Breast epithelium (tissue), 4 donors: ENCODE data around the gene MYO1C. TPM values are rescaled to one million over a fixed set of nuclear protein-coding genes. Genes with fewer than 3 reads are reported as not detected.
"Not testable (repeated sequence)": the region's sequence is repeated elsewhere in the genome, so short reads cannot be mapped to it uniquely, and the experiment has no call there.

Experiments
- DNase-seq, 2 donors: peaks; one replicate each; pipeline ENCODE4 v3.0.0-alpha.2; 2019; ENCODE audit warnings: low spot score in 2 of 2
- H3K27ac ChIP-seq, 2 donors: fragments of 200-600 bp; sonication (generic) in 1 of 2; one replicate each; pipeline ENCODE4 v1.5.1; 2016 to 2019; ENCODE audit warnings: mild to moderate bottlenecking in 1 of 2
- H3K27me3 ChIP-seq, 2 donors: fragments of 200-600 bp; sonication (generic) in 1 of 2; one replicate each; pipeline versions ENCODE4 v1.5.1 to v1.6.0; 2017 to 2019; ENCODE audit warnings: control low read depth in 1 of 2, mild to moderate bottlenecking in 1 of 2
- H3K36me3 ChIP-seq: fragments of 200-600 bp; one replicate; pipeline ENCODE4 v1.5.1; 2019
- H3K4me1 ChIP-seq, 2 donors: fragments of 200-600 bp; sonication (generic); one replicate each; pipeline ENCODE4 v1.5.1; 2016 to 2019; ENCODE audit warnings: control low read depth in 1 of 2
- H3K4me3 ChIP-seq, 3 donors: fragments of 200-600 bp; sonication (generic); 1 replicate in 2 of 3; 2 replicates in 1 of 3; pipeline ENCODE4 v1.5.1; 2016 to 2019; ENCODE audit warnings: mild to moderate bottlenecking in 3 of 3, moderate library complexity in 2 of 3
- H3K9me3 ChIP-seq, 2 donors: fragments of 200-600 bp; sonication (generic) in 1 of 2; one replicate each; pipeline ENCODE4 v1.5.1; 2016 to 2019; ENCODE audit warnings: control low read depth in 1 of 2
- POLR2A ChIP-seq: fragments of 450-650 bp; IDR thresholded peaks from one replicate; pipeline ENCODE4 v1.6.1; 2016; ENCODE audit warnings: antibody characterized with exemption, mild to moderate bottlenecking, moderate library complexity
- POLR2AphosphoS5 ChIP-seq, 3 donors: sonication (generic); formaldehyde crosslinking; IDR thresholded peaks; one replicate each; pipeline ENCODE4 v1.6.1; 2017; ENCODE audit warnings: antibody characterized with exemption in 3 of 3
- intact Hi-C: fragments of 100-400 bp; cut with DNase I; formaldehyde crosslinking; loops from one replicate; pipeline ENCODE4 v1.15.1; 2023; ENCODE audit warnings: low total_unique reads
- total RNA-seq, 3 donors: library from RNA; depleted of rRNA; stranded (reverse); fragments of >200 nt; gene quantifications; one replicate each; pipeline ENCODE4 v1.1.0, GENCODE V29; 2016
- TF ChIP-seq, protein P1 (sequence below), 3 donors: fragments of 450-650 bp; IDR thresholded peaks; one replicate each; pipeline ENCODE4 v1.5.1; 2016 to 2017; ENCODE audit warnings: antibody characterized with exemption in 3 of 3, mild to moderate bottlenecking in 3 of 3, moderate library complexity in 3 of 3

MYO1C gene
- total RNA-seq, 3 donors from 2014 or later = 99.5 to 235 (median 137) TPM

DNA sequence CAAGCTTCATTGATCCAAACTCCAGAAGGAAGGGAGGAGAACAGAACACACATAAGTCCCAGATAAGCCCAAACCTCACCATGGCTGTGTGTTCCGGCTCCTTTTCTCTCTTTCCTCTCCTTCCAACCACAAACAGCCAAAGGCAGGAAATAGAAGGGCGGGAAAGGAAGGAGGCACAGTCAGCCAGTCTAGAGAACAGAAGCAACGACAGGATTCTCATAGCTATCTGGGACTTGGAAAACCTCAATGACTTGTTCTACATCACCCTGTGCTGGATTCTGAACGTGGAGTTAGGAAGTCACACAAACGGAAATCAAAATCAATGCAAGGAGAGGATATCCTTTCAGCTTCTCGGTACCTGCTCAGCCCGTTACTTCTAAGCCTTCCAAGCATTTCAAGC is 45.4 kb downstream of the MYO1C start:
- Histone ChIP-seq H3K36me3 (no peaks in the 10 kb centered on the region), H3K4me3 (no peak overlapping the region), H3K9me3 (no peaks in the 10 kb centered on the region), H3K27me3 (no peaks in the 10 kb centered on the region), H3K4me1 (no peaks in the 10 kb centered on the region), H3K27ac (peak overlapping the region in 1 of 2 donors; percentile 14)
- intact Hi-C loops = no loop called here
- no peak for TF ChIP-seq POLR2AphosphoS5 (IDR thresholded peaks at IDR 0.05)
- TF ChIP-seq, protein P1, sequence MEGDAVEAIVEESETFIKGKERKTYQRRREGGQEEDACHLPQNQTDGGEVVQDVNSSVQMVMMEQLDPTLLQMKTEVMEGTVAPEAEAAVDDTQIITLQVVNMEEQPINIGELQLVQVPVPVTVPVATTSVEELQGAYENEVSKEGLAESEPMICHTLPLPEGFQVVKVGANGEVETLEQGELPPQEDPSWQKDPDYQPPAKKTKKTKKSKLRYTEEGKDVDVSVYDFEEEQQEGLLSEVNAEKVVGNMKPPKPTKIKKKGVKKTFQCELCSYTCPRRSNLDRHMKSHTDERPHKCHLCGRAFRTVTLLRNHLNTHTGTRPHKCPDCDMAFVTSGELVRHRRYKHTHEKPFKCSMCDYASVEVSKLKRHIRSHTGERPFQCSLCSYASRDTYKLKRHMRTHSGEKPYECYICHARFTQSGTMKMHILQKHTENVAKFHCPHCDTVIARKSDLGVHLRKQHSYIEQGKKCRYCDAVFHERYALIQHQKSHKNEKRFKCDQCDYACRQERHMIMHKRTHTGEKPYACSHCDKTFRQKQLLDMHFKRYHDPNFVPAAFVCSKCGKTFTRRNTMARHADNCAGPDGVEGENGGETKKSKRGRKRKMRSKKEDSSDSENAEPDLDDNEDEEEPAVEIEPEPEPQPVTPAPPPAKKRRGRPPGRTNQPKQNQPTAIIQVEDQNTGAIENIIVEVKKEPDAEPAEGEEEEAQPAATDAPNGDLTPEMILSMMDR (IDR thresholded peaks at IDR 0.05) = no peak
- TF ChIP-seq POLR2A = no peak
- no peak for DNase-seq

DNA sequence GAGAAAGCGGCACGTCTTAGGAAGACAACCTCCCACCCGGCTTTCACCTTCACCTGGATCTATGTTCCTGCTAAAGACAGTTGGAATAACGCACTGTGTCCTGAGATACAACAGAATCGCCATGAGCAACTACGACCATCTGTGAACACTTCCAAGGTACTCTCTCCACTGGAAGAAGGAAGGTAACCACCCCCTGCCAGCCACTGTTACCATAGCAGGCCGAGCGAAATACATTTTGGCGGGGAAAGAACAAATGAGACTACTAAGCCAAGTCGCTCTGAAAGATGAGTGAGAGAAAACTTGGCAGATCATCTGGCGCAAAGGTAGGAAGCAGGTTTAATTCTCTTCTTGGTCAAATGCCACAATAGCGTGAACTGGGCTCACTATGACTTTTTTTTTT is 46.3 kb downstream of the MYO1C start:
- Histone ChIP-seq H3K27me3 (no peaks in the 10 kb centered on the region), H3K4me3 (no peak overlapping the region), H3K4me1 (no peaks in the 10 kb centered on the region), H3K9me3 (no peaks in the 10 kb centered on the region), H3K27ac (peak overlapping the region; percentile 14 to 62), H3K36me3 (no peaks in the 10 kb centered on the region)
- intact Hi-C loops = no loop called here
- no peak for TF ChIP-seq POLR2A
- no peak for TF ChIP-seq POLR2AphosphoS5 (IDR thresholded peaks at IDR 0.05)
- TF ChIP-seq, protein P1 (IDR thresholded peaks at IDR 0.05) = no peak
- DNase-seq = peak in 1 of 2 donors; percentile 44

DNA sequence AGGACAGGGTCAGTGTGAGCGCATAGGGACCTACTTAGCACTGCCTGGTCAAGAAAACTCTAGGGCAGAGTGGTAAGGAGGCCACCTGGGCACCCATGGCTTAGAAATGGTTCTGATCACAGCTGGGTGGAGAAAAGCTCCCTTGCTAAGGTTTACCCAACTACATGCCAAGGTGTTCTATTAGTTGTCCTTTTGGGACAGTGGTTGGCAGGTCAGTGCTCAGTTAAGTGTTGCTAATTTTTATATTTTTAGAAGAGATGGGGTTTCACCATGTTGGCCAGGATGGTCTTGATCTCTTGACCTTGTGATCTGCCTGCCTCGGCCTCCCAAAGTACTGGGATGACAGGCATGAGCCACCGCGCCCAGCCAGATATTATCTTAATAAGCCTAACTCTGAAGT is 46.8 kb downstream of the MYO1C start:
- H3K27me3 ChIP-seq, H3K4me1 ChIP-seq, H3K4me3 ChIP-seq, H3K9me3 ChIP-seq, intact Hi-C loops, H3K36me3 ChIP-seq, DNase-seq: not testable (repeated sequence)
- peak overlapping the region; percentile 5 to 62 for H3K27ac ChIP-seq

DNA sequence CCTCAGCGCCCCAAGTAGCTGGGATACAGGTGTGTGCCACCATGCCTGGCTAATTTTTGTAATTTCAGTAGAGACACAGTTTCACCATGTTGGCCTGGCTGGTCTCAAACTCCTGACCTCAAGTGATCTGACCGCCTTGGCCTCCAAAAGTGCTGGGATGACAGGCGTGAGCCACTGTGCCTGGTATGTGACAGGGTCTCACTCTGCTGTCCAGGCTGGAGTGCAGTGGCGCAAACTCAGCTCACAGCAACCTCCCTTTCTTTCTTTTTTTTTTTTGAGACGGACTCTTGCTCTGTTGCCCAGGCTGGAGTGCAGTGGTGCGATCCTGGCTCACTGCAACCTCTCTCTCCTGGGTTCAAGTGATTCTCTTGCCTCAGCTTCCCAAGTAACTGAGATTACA is 49.8 kb downstream of the MYO1C start:
- intact Hi-C loops, H3K4me1 ChIP-seq, H3K9me3 ChIP-seq, DNase-seq, H3K27me3 ChIP-seq, H3K27ac ChIP-seq, H3K36me3 ChIP-seq, H3K4me3 ChIP-seq: not testable (repeated sequence)

DNA sequence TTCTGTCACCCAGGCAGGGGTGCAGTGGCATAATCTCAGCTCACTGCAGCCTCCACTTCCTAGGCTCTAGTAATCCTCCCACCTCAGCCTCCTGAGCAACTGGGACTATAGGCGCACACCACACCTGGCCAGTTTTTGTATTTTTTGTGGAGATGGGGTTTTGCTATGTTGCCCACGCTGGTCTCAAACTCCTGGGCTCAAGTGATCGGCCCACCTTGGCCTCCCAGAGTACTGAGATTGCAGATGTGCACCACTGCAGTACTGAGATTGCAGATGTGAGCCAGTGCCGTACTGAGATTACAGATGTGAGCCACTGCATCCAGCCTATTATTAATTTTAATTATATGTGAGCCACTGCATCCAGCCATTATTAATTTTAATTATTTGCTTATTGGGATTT is 50.3 kb downstream of the MYO1C start:
- Histone ChIP-seq H3K36me3 (no peaks in the 10 kb centered on the region), H3K27ac (no peak overlapping the region), H3K9me3 (no peaks in the 10 kb centered on the region), H3K4me3 (no peak overlapping the region), H3K27me3 (no peaks in the 10 kb centered on the region), H3K4me1 (no peaks in the 10 kb centered on the region)
- DNase-seq = no peak
- intact Hi-C loops = no loop called here
- no peak for TF ChIP-seq POLR2A
- no peak for TF ChIP-seq POLR2AphosphoS5 (IDR thresholded peaks at IDR 0.05)
- TF ChIP-seq, protein P1 (IDR thresholded peaks at IDR 0.05) = no peak

DNA sequence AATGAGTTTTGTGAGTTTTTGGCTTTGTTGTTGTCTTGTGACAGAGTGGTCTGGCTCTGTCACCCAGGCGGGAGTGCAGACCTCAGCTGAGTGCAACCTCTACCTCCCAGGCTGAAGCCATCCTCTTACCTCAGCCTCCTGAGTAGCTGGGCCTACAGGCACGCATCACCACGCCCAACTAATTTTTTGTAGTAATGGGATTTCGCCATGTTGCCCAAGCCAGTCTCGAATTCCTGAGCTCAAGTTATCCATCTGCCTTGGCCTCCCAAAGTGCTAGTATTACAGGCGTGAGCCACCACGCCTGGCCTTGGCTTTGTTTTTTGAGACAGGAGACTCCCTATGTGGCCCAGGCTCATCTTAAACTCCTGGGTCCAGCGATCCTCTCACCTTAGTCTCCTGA is 51.6 kb downstream of the MYO1C start:
- Histone ChIP-seq H3K27ac (no peak overlapping the region), H3K27me3 (no peaks in the 10 kb centered on the region), H3K4me3 (no peak overlapping the region), H3K9me3 (no peaks in the 10 kb centered on the region), H3K36me3 (no peaks in the 10 kb centered on the region), H3K4me1 (no peaks in the 10 kb centered on the region)
- intact Hi-C loops = no loop called here
- no peak for DNase-seq
- no peak for TF ChIP-seq POLR2AphosphoS5 (IDR thresholded peaks at IDR 0.05)
- TF ChIP-seq, protein P1 (IDR thresholded peaks at IDR 0.05) = no peak
- TF ChIP-seq POLR2A = no peak
